Upper lobe of left lung (tissue), 6 donors: ENCODE data around the gene NR1H4. TPM values are rescaled to one million over a fixed set of nuclear protein-coding genes. Genes with fewer than 3 reads are reported as not detected.

Source experiments
- ATAC-seq, 2 donors: fragments of 200-7000 bp; cut with Tn5 transposase; one replicate each; pipeline ENCODE4 v1.9.1; 2022; ENCODE audit warnings: mild to moderate bottlenecking in 2 of 2, moderate library complexity in 2 of 2; ENCODE audit not compliant: low FRiP score in 2 of 2
- DNase-seq, 2 donors: peaks; one replicate each; pipeline ENCODE4 v3.0.0-alpha.2; 2019 to 2020
- H3K27ac ChIP-seq, 4 donors: fragments of 200-600 bp; sonication (generic); one replicate each; pipeline ENCODE4 v1.5.1; 2016 to 2019
- H3K27me3 ChIP-seq, 4 donors: fragments of 200-600 bp; sonication (generic); one replicate each; pipeline ENCODE4 v1.5.1; 2017 to 2019
- H3K36me3 ChIP-seq, 4 donors: fragments of 200-600 bp; sonication (generic); one replicate each; pipeline ENCODE4 v1.5.1; 2016 to 2019
- H3K4me1 ChIP-seq, 4 donors: fragments of 200-600 bp; sonication (generic); one replicate each; pipeline ENCODE4 v1.5.1; 2018 to 2019
- H3K4me3 ChIP-seq, 4 donors: fragments of 200-600 bp; sonication (generic); one replicate each; pipeline ENCODE4 v1.5.1; 2017 to 2019; ENCODE audit warnings: mild to moderate bottlenecking in 2 of 4, moderate library complexity in 1 of 4
- H3K9me3 ChIP-seq, 4 donors: fragments of 200-600 bp; sonication (generic); one replicate each; pipeline ENCODE4 v1.5.1; 2018 to 2019
- EP300 ChIP-seq, 4 donors: sonication (generic); formaldehyde crosslinking; IDR thresholded peaks; one replicate each; pipeline ENCODE4 v1.5.1; 2017; ENCODE audit warnings: antibody characterized with exemption in 4 of 4, control low read depth in 2 of 4
- POLR2A ChIP-seq, 4 donors: fragments of 450-650 bp; IDR thresholded peaks; one replicate each; pipeline ENCODE4 v1.5.1; 2016 to 2017; ENCODE audit warnings: antibody characterized with exemption in 4 of 4, mild to moderate bottlenecking in 2 of 4
- POLR2AphosphoS5 ChIP-seq, 2 donors: sonication (generic); formaldehyde crosslinking; IDR thresholded peaks; one replicate each; pipeline ENCODE4 v1.5.1; 2017; ENCODE audit warnings: antibody characterized with exemption in 2 of 2
- WGBS, 2 donors: methylation state at CpG; one replicate each; pipeline ENCODE4 v1.1.5; 2017 to 2018; 5-methylcytosine and 5-hydroxymethylcytosine counted together
- total RNA-seq, 6 donors: library from RNA; depleted of rRNA in 4 of 6; stranded (reverse); fragments of >200 nt in 4 of 6; gene quantifications; one replicate each; pipeline versions ENCODE4 v1.1.0 to v1.2.1, GENCODE V29; 2016 to 2021
- TF ChIP-seq, protein P1 (sequence below), 6 experiments: fragments of 450-650 bp in 4 of 6; fragments of 200-600 bp in 2 of 6; sonication (generic) in 2 of 6; IDR thresholded peaks; one replicate each; pipeline ENCODE4 v1.5.1; 2016 to 2019; ENCODE audit warnings: antibody characterized with exemption in 6 of 6
- donor health status: DM: no; HTN: no; CAD: no; lungs with moderate emphysema.
- donor health status: DM: no; HTN: yes; CAD: no; lungs with severe emphysema.

The NR1H4 gene
- total RNA-seq, 6 donors from 2014 or later = 0.09 to 0.20 TPM; not detected in 4

GRCh38 chr12:100453951-100454350, 19.7 kb upstream of the NR1H4 start:
- Histone ChIP-seq H3K27me3 (no peaks in the 10 kb centered on the region), H3K9me3 (no peaks in the 10 kb centered on the region), H3K4me1 (no peaks in the 10 kb centered on the region), H3K36me3 (no peaks in the 10 kb centered on the region), H3K4me3 (no peak overlapping the region), H3K27ac (no peak overlapping the region)
- TF ChIP-seq POLR2A (IDR thresholded peaks at IDR 0.05) (no peak), POLR2AphosphoS5 (IDR thresholded peaks at IDR 0.05) (no peak), EP300 (IDR thresholded peaks at IDR 0.05) (no peak)
- TF ChIP-seq, protein P1, sequence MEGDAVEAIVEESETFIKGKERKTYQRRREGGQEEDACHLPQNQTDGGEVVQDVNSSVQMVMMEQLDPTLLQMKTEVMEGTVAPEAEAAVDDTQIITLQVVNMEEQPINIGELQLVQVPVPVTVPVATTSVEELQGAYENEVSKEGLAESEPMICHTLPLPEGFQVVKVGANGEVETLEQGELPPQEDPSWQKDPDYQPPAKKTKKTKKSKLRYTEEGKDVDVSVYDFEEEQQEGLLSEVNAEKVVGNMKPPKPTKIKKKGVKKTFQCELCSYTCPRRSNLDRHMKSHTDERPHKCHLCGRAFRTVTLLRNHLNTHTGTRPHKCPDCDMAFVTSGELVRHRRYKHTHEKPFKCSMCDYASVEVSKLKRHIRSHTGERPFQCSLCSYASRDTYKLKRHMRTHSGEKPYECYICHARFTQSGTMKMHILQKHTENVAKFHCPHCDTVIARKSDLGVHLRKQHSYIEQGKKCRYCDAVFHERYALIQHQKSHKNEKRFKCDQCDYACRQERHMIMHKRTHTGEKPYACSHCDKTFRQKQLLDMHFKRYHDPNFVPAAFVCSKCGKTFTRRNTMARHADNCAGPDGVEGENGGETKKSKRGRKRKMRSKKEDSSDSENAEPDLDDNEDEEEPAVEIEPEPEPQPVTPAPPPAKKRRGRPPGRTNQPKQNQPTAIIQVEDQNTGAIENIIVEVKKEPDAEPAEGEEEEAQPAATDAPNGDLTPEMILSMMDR (IDR thresholded peaks at IDR 0.05) = no peak
- DNase-seq (no peak), ATAC-seq (no peak)
- 52 to 69% methylated on average over 3 of the region's 3 CpGs for WGBS, 2 donors

DNA sequence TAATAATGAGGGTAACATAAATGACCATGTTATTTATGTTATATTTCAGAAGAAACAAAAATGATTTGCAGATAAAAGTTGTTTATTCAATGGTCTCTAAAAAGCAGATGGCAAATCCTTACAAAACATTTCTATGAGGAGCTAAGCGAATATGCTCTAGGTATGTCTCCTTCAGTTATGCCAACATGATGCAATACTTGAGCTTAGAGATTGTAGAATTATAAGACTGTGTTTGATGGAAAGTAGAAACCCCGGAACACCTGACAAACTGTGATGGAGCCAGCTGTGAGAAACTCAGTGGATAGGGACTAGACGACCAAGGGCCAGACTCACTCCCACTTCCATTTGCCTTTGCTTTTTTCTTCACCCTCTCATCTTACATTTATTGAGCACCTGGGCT, 17.8 kb upstream of the NR1H4 start:
- TF ChIP-seq POLR2AphosphoS5 (IDR thresholded peaks at IDR 0.05) = no peak
- TF ChIP-seq, protein P1 (IDR thresholded peaks at IDR 0.05) = no peak
- TF ChIP-seq EP300 (IDR thresholded peaks at IDR 0.05) = no peak
- no peak for TF ChIP-seq POLR2A (IDR thresholded peaks at IDR 0.05)
- no peak for DNase-seq
- WGBS, 2 donors = 81 to 85% methylated on average over 3 of the region's 3 CpGs
- Histone ChIP-seq H3K4me1 (no peaks in the 10 kb centered on the region), H3K9me3 (no peaks in the 10 kb centered on the region), H3K36me3 (no peaks in the 10 kb centered on the region), H3K4me3 (no peak overlapping the region), H3K27ac (no peak overlapping the region), H3K27me3 (no peaks in the 10 kb centered on the region)
- ATAC-seq = no peak

GRCh38 chr12:100458191-100458590, 15.5 kb upstream of the NR1H4 start:
- no peak for DNase-seq
- 71 to 77% methylated on average over 4 of the region's 4 CpGs for WGBS, 2 donors
- TF ChIP-seq EP300 (IDR thresholded peaks at IDR 0.05) (no peak), POLR2AphosphoS5 (IDR thresholded peaks at IDR 0.05) (no peak), POLR2A (IDR thresholded peaks at IDR 0.05) (no peak)
- TF ChIP-seq, protein P1 (IDR thresholded peaks at IDR 0.05) = no peak
- Histone ChIP-seq H3K9me3 (no peaks in the 10 kb centered on the region), H3K4me3 (no peak overlapping the region), H3K4me1 (no peaks in the 10 kb centered on the region), H3K27me3 (no peaks in the 10 kb centered on the region), H3K36me3 (no peaks in the 10 kb centered on the region), H3K27ac (no peak overlapping the region)
- no peak for ATAC-seq

DNA sequence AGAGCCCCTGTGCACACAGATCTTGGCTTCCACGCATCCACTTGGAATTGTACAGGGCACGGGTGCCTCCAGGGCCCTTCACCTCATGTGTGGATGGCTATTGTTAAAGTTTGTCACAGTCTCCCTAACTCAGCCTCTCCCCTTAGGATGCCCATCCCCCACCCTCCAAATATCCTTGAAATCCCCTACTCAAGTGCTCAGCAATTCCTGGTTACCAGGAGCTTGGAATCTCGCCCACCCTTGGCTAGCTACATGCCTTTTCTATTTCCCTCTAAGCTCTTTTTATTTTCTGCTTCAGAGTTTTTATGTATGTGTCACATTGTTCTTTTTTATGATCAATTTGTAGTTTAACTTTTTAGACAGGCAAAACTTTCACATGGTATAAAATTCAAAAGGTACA, 13.0 kb upstream of the NR1H4 start:
- TF ChIP-seq EP300 (IDR thresholded peaks at IDR 0.05) = no peak
- TF ChIP-seq, protein P1 (IDR thresholded peaks at IDR 0.05) = no peak
- TF ChIP-seq POLR2AphosphoS5 (IDR thresholded peaks at IDR 0.05) = no peak
- no peak for TF ChIP-seq POLR2A (IDR thresholded peaks at IDR 0.05)
- no peak for DNase-seq
- Histone ChIP-seq H3K4me1 (no peaks in the 10 kb centered on the region), H3K4me3 (no peak overlapping the region), H3K27me3 (no peaks in the 10 kb centered on the region), H3K27ac (no peak overlapping the region), H3K9me3 (no peaks in the 10 kb centered on the region), H3K36me3 (no peaks in the 10 kb centered on the region)
- ATAC-seq = no peak
- WGBS, 2 donors = 62 to 72% methylated on average over 3 of the region's 3 CpGs

- no peak for ATAC-seq
- TF ChIP-seq POLR2AphosphoS5 (IDR thresholded peaks at IDR 0.05) = no peak
- no peak for TF ChIP-seq EP300 (IDR thresholded peaks at IDR 0.05)
- no peak for TF ChIP-seq POLR2A (IDR thresholded peaks at IDR 0.05)
- TF ChIP-seq, protein P1 (IDR thresholded peaks at IDR 0.05) = no peak
- Histone ChIP-seq H3K36me3 (no peaks in the 10 kb centered on the region), H3K27me3 (no peaks in the 10 kb centered on the region), H3K4me3 (no peak overlapping the region), H3K9me3 (no peaks in the 10 kb centered on the region), H3K27ac (no peak overlapping the region), H3K4me1 (no peaks in the 10 kb centered on the region)
- DNase-seq = no peak
- WGBS, 2 donors = 56 to 79% methylated on average over 1 of the region's 1 CpG
These were observed 12.2 kb upstream of the NR1H4 start for GRCh38 chr12:100461330-100461973.
